Spleen (tissue), 11 donors: Measurements from ENCODE around the gene HOGA1. TPM values are rescaled to one million over a fixed set of nuclear protein-coding genes. Genes with fewer than 3 reads are reported as not detected.
A peak's percentile ranks its signal among the peaks of the same experiment; 100 is the strongest.

Experiments used
- DNase-seq: peaks from one replicate; pipeline ENCODE4 v3.0.0-alpha.2; 2020
- H3K27ac ChIP-seq, 8 donors: fragments of 200-600 bp; sonication (generic) in 7 of 8; 1 replicate in 4 of 8; 2 replicates in 4 of 8; pipeline versions ENCODE4 v1.5.0 to v1.8.0; 2016 to 2021; ENCODE audit warnings: inconsistent platforms in 4 of 8, mild to moderate bottlenecking in 4 of 8, moderate library complexity in 1 of 8
- H3K27me3 ChIP-seq, 7 donors: fragments of 200-600 bp; sonication (generic) in 6 of 7; replicated peaks in 1 of 7; 1 replicate in 4 of 7; 2 replicates in 3 of 7; pipeline versions ENCODE4 v1.5.0 to v1.8.0; 2016 to 2021; ENCODE audit warnings: inconsistent platforms in 3 of 7, mild to moderate bottlenecking in 1 of 7
- H3K36me3 ChIP-seq, 6 donors: fragments of 200-600 bp; sonication (generic) in 5 of 6; 1 replicate in 4 of 6; 2 replicates in 2 of 6; pipeline versions ENCODE4 v1.5.0 to v1.8.0; 2016 to 2021; ENCODE audit warnings: inconsistent platforms in 2 of 6
- H3K4me1 ChIP-seq, 6 donors: fragments of 200-600 bp; sonication (generic) in 5 of 6; 1 replicate in 3 of 6; 2 replicates in 3 of 6; pipeline versions ENCODE4 v1.5.0 to v1.8.0; 2016 to 2021; ENCODE audit warnings: inconsistent platforms in 3 of 6
- H3K4me3 ChIP-seq, 8 donors: fragments of 200-600 bp; sonication (generic) in 7 of 8; 1 replicate in 4 of 8; 2 replicates in 4 of 8; pipeline versions ENCODE4 v1.5.0 to v1.8.0; 2016 to 2021; ENCODE audit warnings: inconsistent platforms in 4 of 8, mild to moderate bottlenecking in 4 of 8, moderate library complexity in 2 of 8
- H3K9me3 ChIP-seq, 8 donors: fragments of 200-600 bp; sonication (generic) in 7 of 8; 1 replicate in 4 of 8; 2 replicates in 4 of 8; pipeline versions ENCODE4 v1.5.0 to v1.8.0; 2016 to 2021; ENCODE audit warnings: inconsistent platforms in 4 of 8
- CTCF ChIP-seq, 11 experiments: fragments of 200-600 bp in 7 of 11; fragments of 450-650 bp in 4 of 11; sonication (generic) in 4 of 11; IDR thresholded peaks in 8 of 11; conservative IDR thresholded peaks in 3 of 11; 1 replicate in 7 of 11; 2 replicates in 4 of 11; pipeline versions ENCODE4 v1.4.0 to v1.8.0; 2016 to 2021; ENCODE audit warnings: antibody characterized with exemption in 11 of 11, inconsistent platforms in 4 of 11, mild to moderate bottlenecking in 1 of 11
- POLR2A ChIP-seq, 3 donors: fragments of 450-650 bp; IDR thresholded peaks; one replicate each; pipeline ENCODE4 v1.5.1; 2017; ENCODE audit warnings: antibody characterized with exemption in 3 of 3, mild to moderate bottlenecking in 1 of 3
- POLR2AphosphoS5 ChIP-seq, 3 donors: sonication (generic); formaldehyde crosslinking; IDR thresholded peaks; one replicate each; pipeline ENCODE4 v1.5.1; 2017; ENCODE audit warnings: antibody characterized with exemption in 3 of 3
- WGBS, 5 donors: extraction: QIAGEN DNeasy Blood & Tissue Kit in 3 of 5; methylation state at CpG; one replicate each; pipeline versions ENCODE4 v1.1.5 to v1.1.7; 2013 to 2018; 5-methylcytosine and 5-hydroxymethylcytosine counted together
- intact Hi-C: fragments of 100-400 bp; cut with DNase I; formaldehyde crosslinking; loops from one replicate; pipeline ENCODE4 v1.15.0; 2023; ENCODE audit warnings: low total_unique reads
- polyA plus RNA-seq, 3 donors: library from polyadenylated mRNA; stranded (reverse); fragments of 200-250 nt; gene quantifications; one replicate each; pipeline ENCODE4 v1.2.1, GENCODE V29; 2013
- total RNA-seq, 7 donors: library from RNA; depleted of rRNA in 3 of 7; stranded (reverse); fragments of >200 nt in 3 of 7; fragmentation: NEBNext Ultra II Directional in 4 of 7; extraction: Animal tissue kit (Norgen Biotek cat#: 25700) in 4 of 7; gene quantifications; one replicate each; pipeline versions ENCODE4 v1.1.0 to v1.2.1, GENCODE V29; 2016 to 2021
- donor health status: healthy with polysubstance abuse.
- donor health status: DM: no; HTN: no; CAD: no; lungs with moderate emphysema.
- donor health status: DM: no; HTN: no; CAD: no.
- donor health status: Bipolar disorder and iron deficiency.
- donor health status: healthy.
- donor health status: DM: no; HTN: no; CAD: no.
- donor health status: DM: yes; HTN: yes; CAD: no.

Gene HOGA1
- total and polyA plus RNA-seq, 10 donors = 0.11 to 0.42 (median 0.19) TPM; not detected in 5

- intact Hi-C loops = no loop called here
- peak in 10 of 11 experiments; percentile 27 to 91 (median 77) for TF ChIP-seq CTCF (IDR thresholded peaks at IDR 0.05 in 8 of 11, conservative IDR thresholded peaks at IDR 0.05 in 3 of 11)
- no peak for TF ChIP-seq POLR2A (IDR thresholded peaks at IDR 0.05)
- peak; percentile 32 to 53 (median 41) for TF ChIP-seq POLR2AphosphoS5 (IDR thresholded peaks at IDR 0.05)
- H3K36me3 ChIP-seq = peaks cover 0 to 47% (median 13%) of the 10 kb centered on the region in 6 donors
- no peaks in the 10 kb centered on the region for H3K9me3 ChIP-seq
- peak; percentile 90 for DNase-seq
- 70 to 78% (median 72%) methylated on average over 15 to 16 of the region's 16 CpGs for WGBS, 5 donors
- H3K27me3 ChIP-seq = peaks cover 0 to 1% (median 0%) of the 10 kb centered on the region in 7 donors
- no peak within 1 kb of the TSS for H3K4me3 ChIP-seq
- peaks cover 0 to 11% (median 8%) of the 10 kb centered on the region in 6 donors for H3K4me1 ChIP-seq
- no peak within 1 kb of the TSS for H3K27ac ChIP-seq
Observed at GRCh38 chr10:97572214-97572989, 11.8 kb upstream of the HOGA1 start, which contains the start of gene ANKRD2. TSS of gene ANKRD2 (plus strand) at chr10:97572779. CDS start at chr10:97572789, 10 bp downstream.

- H3K4me3 ChIP-seq = no peak overlapping the region
- TF ChIP-seq POLR2AphosphoS5 (IDR thresholded peaks at IDR 0.05) = no peak
- no peaks in the 10 kb centered on the region for H3K9me3 ChIP-seq
- WGBS, 5 donors = 87 to 100% (median 95%) methylated on average over 2 of the region's 2 CpGs
- DNase-seq = peak; percentile 39
- intact Hi-C loops = no loop called here
- H3K27me3 ChIP-seq = peaks cover 0 to 7% (median 0%) of the 10 kb centered on the region in 7 donors
- no peak overlapping the region for H3K27ac ChIP-seq
- peaks cover 0 to 40% (median 12%) of the 10 kb centered on the region in 6 donors for H3K36me3 ChIP-seq
- H3K4me1 ChIP-seq = peaks cover 0 to 11% (median 8%) of the 10 kb centered on the region in 6 donors
Observed at GRCh38 chr10:97573021-97573420, 11.2 kb upstream of the HOGA1 start.

- DNase-seq = no peak
- Histone ChIP-seq H3K36me3 (peaks cover 0 to 34% (median 11%) of the 10 kb centered on the region in 6 donors), H3K27ac (no peak overlapping the region), H3K4me1 (peaks cover 0 to 11% (median 8%) of the 10 kb centered on the region in 6 donors), H3K27me3 (peaks cover 0 to 14% (median 0%) of the 10 kb centered on the region in 7 donors), H3K4me3 (no peak overlapping the region), H3K9me3 (no peaks in the 10 kb centered on the region)
- WGBS, 5 donors = 42 to 88% (median 71%) methylated on average over 2 of the region's 2 CpGs
- no peak for TF ChIP-seq CTCF (IDR thresholded peaks at IDR 0.05 in 8 of 11, conservative IDR thresholded peaks at IDR 0.05 in 3 of 11)
- no peak for TF ChIP-seq POLR2A (IDR thresholded peaks at IDR 0.05)
- no peak for TF ChIP-seq POLR2AphosphoS5 (IDR thresholded peaks at IDR 0.05)
- intact Hi-C loops = no loop called here
Observed at GRCh38 chr10:97573672-97574071, 10.5 kb upstream of the HOGA1 start.

- intact Hi-C loops = no loop called here
- Histone ChIP-seq H3K9me3 (no peaks in the 10 kb centered on the region), H3K27ac (peak overlapping the region in 3 of 8 donors; percentile 1 to 46 (median 11)), H3K4me3 (no peak overlapping the region), H3K27me3 (peaks cover 0 to 17% (median 0%) of the 10 kb centered on the region in 7 donors), H3K4me1 (peaks cover 0 to 11% (median 8%) of the 10 kb centered on the region in 6 donors), H3K36me3 (peaks cover 0 to 25% (median 8%) of the 10 kb centered on the region in 6 donors)
- peak; percentile 64 for DNase-seq
- 55 to 70% (median 61%) methylated on average over 4 of the region's 4 CpGs for WGBS, 5 donors
- no peak for TF ChIP-seq POLR2A (IDR thresholded peaks at IDR 0.05)
- TF ChIP-seq POLR2AphosphoS5 (IDR thresholded peaks at IDR 0.05) = peak in 1 of 3 donors; percentile 58
Observed at GRCh38 chr10:97574374-97575126, 9.6 kb upstream of the HOGA1 start.
